Measurements from ENCODE around the gene C11orf68.

The C11orf68 gene

GRCh38 chr11:65915821-65916251 is 3.0 kb downstream of the C11orf68 start (continued):
- TF ChIP-seq TSHZ1 (tag by site-specific recombination; IDR thresholded peaks at IDR 0.05; ENCODE audit: borderline replicate concordance) (0 out of 2 replicates have a peak, but pooled peaks have one; percentile 20), REPIN1 (tag by site-specific recombination; IDR thresholded peaks at IDR 0.05; ENCODE audit: low read depth) (no peak), ZNF501 (tag by site-specific recombination; IDR thresholded peaks at IDR 0.05) (no peak), ZNF16 (tag by site-specific recombination; IDR thresholded peaks at IDR 0.05; ENCODE audit: low read depth) (no peak), ZSCAN18 (tag by site-specific recombination; IDR thresholded peaks at IDR 0.05) (no peak), ZNF394 (tag by site-specific recombination; IDR thresholded peaks at IDR 0.05; ENCODE audit: borderline replicate concordance) (no peak; the same call in 1 of the 2 replicates), ZNF600 (tag by site-specific recombination; IDR thresholded peaks at IDR 0.05) (peak; percentile 52)

- no peaks in the 10 kb centered on the region; the same call in 1 of the 2 replicates for H3K4me1 ChIP-seq (ENCODE audit: control insufficient read depth, insufficient read depth, low read length)
- no peak overlapping the region for H3K27ac ChIP-seq (ENCODE audit: extremely low read depth, low read depth, low read length)
- POLR2A ChIA-PET = interaction anchor here (1.2 to 2.3 kb wide), 9 partner anchors 12 to 57 kb away, joined by 3 to 19 read pairs (median 6); partner anchors contain the start of genes CCDC85B, CFL1, FIBP and FOSL1
Measured at GRCh38 chr11:65915101-65915820, 3.6 kb downstream of the C11orf68 start.

GRCh38 chr11:65912845-65913244 is 6.0 kb downstream of the C11orf68 start:
- no peaks in the 10 kb centered on the region for H3K9me3 ChIP-seq (ENCODE audit: control insufficient read depth, insufficient read depth, low read depth, low read length)
- H3K4me3 ChIP-seq (ENCODE audit: low read depth, low read length) = no peak overlapping the region
- H3K27ac ChIP-seq (ENCODE audit: extremely low read depth, low read depth, low read length) = no peak overlapping the region
- ChIA-PET CTCF (interaction anchor here (0.6 to 11.8 kb wide), 4 partner anchors 11 to 344 kb away, joined by 3 to 189 read pairs (median 6); partner anchors contain the start of genes CCDC85B and FIBP), POLR2A (interaction anchor here (2.0 to 2.2 kb wide), 2 partner anchors 22 to 24 kb away, joined by 14 to 16 read pairs; partner anchors contain the start of genes CCDC85B and FIBP)
- no peaks in the 10 kb centered on the region for H3K36me3 ChIP-seq (ENCODE audit: control insufficient read depth in 2 of 2, insufficient read depth in 1 of 2, low read length in 2 of 2)
- no peaks in the 10 kb centered on the region; the same call in 1 of the 2 replicates for H3K4me1 ChIP-seq (ENCODE audit: control insufficient read depth, insufficient read depth, low read length)
- TF ChIP-seq ZBTB11 (tag by site-specific recombination; conservative IDR thresholded peaks at IDR 0.05; ENCODE audit: low read depth) (no peak), ZNF223 (tag by site-specific recombination; IDR thresholded peaks at IDR 0.05) (no peak), ZNF639 (tag by site-specific recombination; IDR thresholded peaks at IDR 0.05) (no peak)

More at GRCh38 chr11:65915101-65915820, 3.6 kb downstream of the C11orf68 start:
- Histone ChIP-seq H3K9me3 (ENCODE audit: control insufficient read depth, insufficient read depth, low read depth, low read length) (no peaks in the 10 kb centered on the region), H3K36me3 (ENCODE audit: control insufficient read depth in 2 of 2, insufficient read depth in 1 of 2, low read length in 2 of 2) (no peaks in the 10 kb centered on the region), H3K4me3 (ENCODE audit: low read depth, low read length) (no peak overlapping the region)
- TF ChIP-seq BCL6B (tag by site-specific recombination; IDR thresholded peaks at IDR 0.05) (no peak), ZNF341 (tag by site-specific recombination; IDR thresholded peaks at IDR 0.05; ENCODE audit: low read depth) (peak; percentile 30; the same call in 1 of the 2 replicates), ZNF274 (IDR thresholded peaks at IDR 0.05; ENCODE audit: low read length) (no peak), ZNF274 (tag by site-specific recombination; IDR thresholded peaks at IDR 0.05; ENCODE audit: borderline replicate concordance) (no peak), ZIC2 (tag by site-specific recombination; IDR thresholded peaks at IDR 0.05) (peak; percentile 71), ZNF23 (tag by site-specific recombination; IDR thresholded peaks at IDR 0.05; ENCODE audit: borderline replicate concordance) (no peak), ZSCAN30 (tag by site-specific recombination; IDR thresholded peaks at IDR 0.05) (no peak), ZBTB20 (tag by site-specific recombination; IDR thresholded peaks at IDR 0.05) (no peak), ZNF571 (tag by site-specific recombination; IDR thresholded peaks at IDR 0.05) (no peak), ZNF626 (tag by site-specific recombination; IDR thresholded peaks at IDR 0.05) (no peak), ZNF670 (tag by site-specific recombination; IDR thresholded peaks at IDR 0.05; ENCODE audit: low read depth) (no peak), ZFP37 (tag by site-specific recombination; IDR thresholded peaks at IDR 0.05) (no peak), KLF8 (tag by site-specific recombination; IDR thresholded peaks at IDR 0.05) (no peak), ZNF133 (tag by site-specific recombination; IDR thresholded peaks at IDR 0.05) (no peak), ZNF175 (tag by site-specific recombination; IDR thresholded peaks at IDR 0.05) (no peak), ZNF677 (tag by site-specific recombination; IDR thresholded peaks at IDR 0.05) (no peak)
- CTCF ChIA-PET = interaction anchor here (0.6 to 11.8 kb wide), 5 partner anchors 13 to 1065 kb away, joined by 3 to 189 read pairs (median 4); partner anchors contain the start of genes AP5B1, CCDC85B and FIBP

Measured in HEK293 (cell line).